ENCODE data around the gene EREG. TPM values are rescaled to one million over a fixed set of nuclear protein-coding genes. Genes with fewer than 3 reads are reported as not detected.
A peak's percentile ranks its signal among the peaks of the same experiment; 100 is the strongest.

The EREG gene
- total RNA-seq, 4 donors from 2014 or later: 2.4 to 4.6 (median 3.7) TPM

DNA sequence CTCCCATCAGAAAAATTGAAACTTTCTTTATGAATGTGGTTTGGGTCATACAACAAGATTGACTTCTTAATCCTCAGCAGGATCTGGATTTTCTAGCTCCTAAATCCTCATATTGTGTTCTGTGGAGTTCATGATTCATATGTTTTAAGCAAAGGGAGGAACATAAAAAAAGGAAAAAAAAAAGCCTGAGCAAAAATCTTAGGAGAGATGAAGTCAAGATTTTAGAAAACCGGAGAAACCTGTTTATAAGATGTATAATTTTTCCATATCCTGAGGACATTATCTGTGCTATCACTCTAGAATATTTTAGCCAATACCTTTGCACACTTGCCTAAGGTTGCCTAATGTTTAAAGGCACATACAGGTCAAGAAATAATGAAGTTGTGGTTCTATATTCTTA is 7.0 kb upstream of the EREG start:
- 83% methylated on average over 1 of the region's 1 CpG for WGBS
- no peaks in the 10 kb centered on the region for H3K4me1 ChIP-seq
- intact Hi-C loops (cut with DNase I): no loop called here
- H3K4me3 ChIP-seq: no peak overlapping the region
- no peaks in the 10 kb centered on the region for H3K9me3 ChIP-seq
- H3K27me3 ChIP-seq: no peaks in the 10 kb centered on the region
- H3K36me3 ChIP-seq: no peaks in the 10 kb centered on the region
- TF ChIP-seq POLR2A (IDR thresholded peaks at IDR 0.05; ENCODE audit: low read depth) (no peak), EP300 (IDR thresholded peaks at IDR 0.05) (no peak)
- DNase-seq (ENCODE audit: extremely low spot score): no peak
- no peak overlapping the region for H3K27ac ChIP-seq (replicated peaks in 1 of 4)

DNA sequence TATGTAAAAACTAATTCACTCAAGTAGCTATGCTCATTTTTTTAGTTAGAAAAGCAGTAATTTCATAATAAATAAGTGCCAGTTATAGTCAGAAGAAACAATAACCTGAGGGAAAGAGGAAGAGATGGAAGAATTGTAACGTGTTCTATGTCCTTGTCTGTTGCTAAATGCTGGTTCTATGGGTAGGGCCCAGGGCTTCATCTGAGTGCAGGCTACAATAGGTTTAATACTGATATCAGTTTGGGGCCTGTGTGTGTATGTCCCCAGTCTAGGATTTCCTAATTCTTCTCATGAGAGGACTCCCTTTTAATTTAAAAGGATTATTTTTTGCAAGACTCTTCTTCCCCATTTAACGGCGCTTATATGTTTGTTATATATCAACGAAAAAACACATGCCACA is 3.3 kb upstream of the EREG start:
- intact Hi-C loops (cut with DNase I): no loop called here
- no peak for DNase-seq (ENCODE audit: extremely low spot score)
- no peaks in the 10 kb centered on the region for H3K9me3 ChIP-seq
- no peak for TF ChIP-seq POLR2AphosphoS5 (IDR thresholded peaks at IDR 0.05)
- H3K27me3 ChIP-seq: peaks cover 0 to 4% (median 0%) of the 10 kb centered on the region in 4 donors
- H3K36me3 ChIP-seq: no peaks in the 10 kb centered on the region
- WGBS: 68% methylated on average over 4 of the region's 4 CpGs
- H3K4me1 ChIP-seq: peaks cover 5 to 19% (median 18%) of the 10 kb centered on the region in 4 donors
- H3K4me3 ChIP-seq: no peak overlapping the region
- H3K27ac ChIP-seq (replicated peaks in 1 of 4): no peak overlapping the region

DNA sequence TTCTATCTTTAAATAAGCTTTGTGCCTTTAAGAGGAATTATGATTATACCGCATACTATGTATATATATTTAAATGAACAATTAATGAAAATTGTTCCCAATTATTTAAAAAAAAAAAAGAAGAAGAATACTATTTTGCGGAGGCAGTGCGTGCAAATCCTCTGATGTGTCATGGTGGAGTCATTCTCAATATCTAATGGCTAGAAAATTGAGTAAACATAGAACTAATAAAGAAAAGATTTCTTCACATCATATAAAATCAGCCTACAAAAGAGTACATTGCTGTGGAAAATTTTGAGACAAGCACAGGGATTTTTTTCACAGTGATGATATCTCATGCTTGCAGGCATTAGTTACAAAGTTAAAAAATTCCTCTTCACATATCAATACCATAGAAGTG is 2.6 kb upstream of the EREG start:
- intact Hi-C loops (cut with DNase I): no loop called here
- TF ChIP-seq, protein P1, sequence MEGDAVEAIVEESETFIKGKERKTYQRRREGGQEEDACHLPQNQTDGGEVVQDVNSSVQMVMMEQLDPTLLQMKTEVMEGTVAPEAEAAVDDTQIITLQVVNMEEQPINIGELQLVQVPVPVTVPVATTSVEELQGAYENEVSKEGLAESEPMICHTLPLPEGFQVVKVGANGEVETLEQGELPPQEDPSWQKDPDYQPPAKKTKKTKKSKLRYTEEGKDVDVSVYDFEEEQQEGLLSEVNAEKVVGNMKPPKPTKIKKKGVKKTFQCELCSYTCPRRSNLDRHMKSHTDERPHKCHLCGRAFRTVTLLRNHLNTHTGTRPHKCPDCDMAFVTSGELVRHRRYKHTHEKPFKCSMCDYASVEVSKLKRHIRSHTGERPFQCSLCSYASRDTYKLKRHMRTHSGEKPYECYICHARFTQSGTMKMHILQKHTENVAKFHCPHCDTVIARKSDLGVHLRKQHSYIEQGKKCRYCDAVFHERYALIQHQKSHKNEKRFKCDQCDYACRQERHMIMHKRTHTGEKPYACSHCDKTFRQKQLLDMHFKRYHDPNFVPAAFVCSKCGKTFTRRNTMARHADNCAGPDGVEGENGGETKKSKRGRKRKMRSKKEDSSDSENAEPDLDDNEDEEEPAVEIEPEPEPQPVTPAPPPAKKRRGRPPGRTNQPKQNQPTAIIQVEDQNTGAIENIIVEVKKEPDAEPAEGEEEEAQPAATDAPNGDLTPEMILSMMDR (IDR thresholded peaks at IDR 0.05): no peak
- TF ChIP-seq POLR2AphosphoS5 (IDR thresholded peaks at IDR 0.05) (no peak), POLR2A (IDR thresholded peaks at IDR 0.05; ENCODE audit: low read depth) (no peak), EP300 (IDR thresholded peaks at IDR 0.05) (no peak)
- Histone ChIP-seq H3K9me3 (no peaks in the 10 kb centered on the region), H3K27me3 (peaks cover 0 to 4% (median 0%) of the 10 kb centered on the region in 4 donors), H3K27ac (replicated peaks in 1 of 4) (no peak overlapping the region), H3K4me1 (peaks cover 5 to 25% (median 20%) of the 10 kb centered on the region in 4 donors), H3K4me3 (no peak overlapping the region), H3K36me3 (no peaks in the 10 kb centered on the region)
- no peak for DNase-seq (ENCODE audit: extremely low spot score)
- 93% methylated on average over 3 of the region's 3 CpGs for WGBS

DNA sequence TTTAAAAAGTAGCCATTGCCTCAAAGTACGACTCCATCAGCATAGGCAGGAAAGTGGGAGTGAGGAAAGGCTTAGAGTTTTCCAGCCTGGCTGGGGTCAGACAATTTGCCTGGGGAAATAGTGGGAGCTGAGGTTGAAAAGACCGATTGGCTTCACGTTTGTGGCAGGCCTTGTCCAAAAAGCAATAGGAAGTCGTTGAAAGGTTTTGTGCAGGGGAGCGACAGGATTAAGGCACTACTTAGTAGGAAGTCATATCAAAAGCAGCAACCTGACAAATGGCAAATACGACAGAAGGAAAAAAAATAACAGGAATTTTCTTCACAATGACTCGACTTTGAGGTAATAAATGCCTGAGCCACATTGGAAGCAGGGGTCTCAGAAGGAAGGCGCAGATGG is 691 bp upstream of the EREG start:
- peaks cover 0 to 4% (median 0%) of the 10 kb centered on the region in 4 donors for H3K27me3 ChIP-seq
- DNase-seq (ENCODE audit: extremely low spot score): no peak
- WGBS: 34% methylated on average over 8 of the region's 8 CpGs
- H3K9me3 ChIP-seq: no peaks in the 10 kb centered on the region
- intact Hi-C loops (cut with DNase I): no loop called here
- peak overlapping the region; percentile 83 to 88 (median 86) for H3K27ac ChIP-seq (replicated peaks in 1 of 4)
- H3K4me3 ChIP-seq: peak overlapping the region; percentile 55 to 73 (median 70)
- H3K4me1 ChIP-seq: peaks cover 5 to 31% (median 20%) of the 10 kb centered on the region in 4 donors
- no peaks in the 10 kb centered on the region for H3K36me3 ChIP-seq
- TF ChIP-seq POLR2AphosphoS5 (IDR thresholded peaks at IDR 0.05): no peak
- TF ChIP-seq, protein P1 (IDR thresholded peaks at IDR 0.05): no peak
- TF ChIP-seq POLR2A (IDR thresholded peaks at IDR 0.05; ENCODE audit: low read depth): no peak
- TF ChIP-seq EP300 (IDR thresholded peaks at IDR 0.05): no peak

DNA sequence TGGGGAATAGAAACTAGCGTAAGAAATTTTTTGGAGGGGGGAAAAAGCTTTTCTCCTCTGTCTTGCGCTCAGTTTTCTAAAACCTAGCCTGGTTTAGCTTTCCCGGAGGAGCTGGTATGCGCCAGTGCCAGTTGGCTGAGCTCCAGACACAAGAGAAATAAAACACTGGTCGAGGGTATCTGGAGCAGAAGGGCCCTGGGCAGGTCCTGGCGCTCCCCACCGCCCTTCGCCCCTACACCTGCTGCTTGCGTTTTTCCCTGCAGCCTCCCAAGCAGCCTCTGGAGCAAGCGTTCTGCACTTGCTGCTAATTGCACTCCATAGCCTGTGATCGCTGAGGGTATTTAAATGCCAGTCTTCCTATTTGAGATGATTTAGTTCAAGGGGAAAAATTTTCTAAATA is 816 bp downstream of the EREG start:
- no peak for DNase-seq (ENCODE audit: extremely low spot score)
- Histone ChIP-seq H3K4me3 (peak overlapping the region; percentile 55 to 73 (median 70)), H3K36me3 (no peaks in the 10 kb centered on the region), H3K27ac (replicated peaks in 1 of 4) (peak overlapping the region; percentile 83 to 88 (median 86)), H3K27me3 (peaks cover 0 to 4% (median 0%) of the 10 kb centered on the region in 4 donors), H3K9me3 (no peaks in the 10 kb centered on the region), H3K4me1 (peaks cover 5 to 31% (median 20%) of the 10 kb centered on the region in 4 donors)
- 6% methylated on average over 11 of the region's 11 CpGs for WGBS
- TF ChIP-seq, protein P1 (IDR thresholded peaks at IDR 0.05): no peak
- peak in 1 of 2 donors; percentile 7 for TF ChIP-seq POLR2AphosphoS5 (IDR thresholded peaks at IDR 0.05)
- intact Hi-C loops (cut with DNase I): no loop called here

DNA sequence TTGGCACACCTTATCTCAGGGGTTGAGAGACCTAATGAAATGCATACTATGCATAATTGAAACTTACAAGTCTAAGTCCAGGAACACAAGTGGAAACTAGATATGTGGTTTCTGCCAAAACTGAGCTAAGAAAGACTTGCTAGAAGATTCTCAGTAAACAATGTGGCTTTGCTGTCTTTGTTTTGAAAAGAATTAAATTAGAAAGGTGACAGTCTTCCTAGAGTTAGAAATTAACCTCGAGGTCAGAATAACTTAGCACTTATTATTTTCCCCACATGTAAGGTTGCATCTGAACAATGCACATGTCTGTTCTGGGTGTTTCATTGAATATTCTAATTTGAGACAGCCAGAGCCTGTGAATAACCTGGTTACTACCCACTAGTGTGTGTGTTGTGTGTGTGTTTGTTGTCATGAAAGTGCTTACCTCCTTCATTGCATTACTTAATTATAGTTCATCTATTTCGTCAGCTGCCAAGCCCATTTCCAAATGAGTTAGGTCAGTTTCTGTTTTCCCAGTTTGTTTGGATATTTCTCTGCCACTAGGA is 1.5 kb downstream of the EREG start:
- no peaks in the 10 kb centered on the region for H3K9me3 ChIP-seq
- no peak for DNase-seq (ENCODE audit: extremely low spot score)
- no peaks in the 10 kb centered on the region for H3K36me3 ChIP-seq
- peaks cover 0 to 4% (median 0%) of the 10 kb centered on the region in 4 donors for H3K27me3 ChIP-seq
- intact Hi-C loops (cut with DNase I): no loop called here
- TF ChIP-seq POLR2A (IDR thresholded peaks at IDR 0.05; ENCODE audit: low read depth): no peak
- no peak for TF ChIP-seq POLR2AphosphoS5 (IDR thresholded peaks at IDR 0.05)
- no peak for TF ChIP-seq EP300 (IDR thresholded peaks at IDR 0.05)
- TF ChIP-seq, protein P1 (IDR thresholded peaks at IDR 0.05): no peak
- H3K4me1 ChIP-seq: peaks cover 5 to 31% (median 20%) of the 10 kb centered on the region in 4 donors
- H3K27ac ChIP-seq (replicated peaks in 1 of 4): peak overlapping the region; percentile 83 to 88 (median 86)
- H3K4me3 ChIP-seq: peak overlapping the region; percentile 55 to 73 (median 70)
- WGBS: 37% methylated on average over 2 of the region's 2 CpGs
